GM18951 (cell line): ENCODE measurements around the gene SLX4IP.

Experiments
- POLR2A ChIP-seq: IDR thresholded peaks from 4 replicates; pipeline ENCODE4 v1.6.1; 2011; ENCODE audit warnings: mild to moderate bottlenecking; ENCODE audit not compliant: insufficient read length, insufficient read depth; ENCODE audit errors: extremely low read depth
- in situ Hi-C: fragments of 300-500 bp; cut with MboI; formaldehyde crosslinking; loops from one replicate; pipeline ENCODE4 v1.12.0; 2022; ENCODE audit warnings: low sequenced_read_pairs, mixed read lengths, inconsistent platforms; ENCODE audit not compliant: unreplicated experiment

The SLX4IP gene

DNA sequence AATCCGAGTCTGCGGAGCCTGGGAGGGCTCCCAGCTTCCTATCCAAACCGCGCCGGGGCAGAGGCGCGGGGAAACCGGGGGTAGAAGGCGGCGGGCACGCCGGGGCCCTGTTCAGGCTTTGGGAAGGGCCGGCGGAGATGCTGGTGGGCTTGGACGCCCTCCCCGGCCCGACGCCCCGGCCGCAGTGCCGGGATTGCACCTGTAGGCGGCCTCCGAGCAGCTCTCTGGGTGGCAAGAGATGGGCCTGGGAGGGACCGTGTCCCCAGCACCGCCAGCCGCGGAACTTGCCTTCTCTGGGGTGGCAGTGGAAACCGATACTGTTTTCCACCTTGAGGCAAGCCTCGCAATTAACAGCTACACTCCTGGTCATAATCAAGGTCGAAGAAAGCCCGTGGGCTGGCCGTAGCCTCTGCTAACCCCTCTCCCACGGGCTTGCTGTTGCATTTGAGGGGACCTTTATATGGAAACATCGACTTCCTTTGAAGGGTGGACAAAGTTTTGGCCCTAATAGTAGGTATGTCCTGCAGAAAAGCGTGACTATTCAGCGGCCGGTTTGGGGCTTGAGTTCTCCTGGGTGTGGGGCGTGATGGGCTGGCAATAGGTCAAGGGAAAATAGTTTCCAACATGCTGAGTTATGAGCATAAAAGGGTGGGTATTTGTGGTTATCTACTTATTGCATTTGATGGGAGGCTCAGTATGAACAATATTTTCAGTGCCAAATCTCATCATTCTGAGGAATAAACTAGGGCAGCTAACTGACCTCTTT, 239.8 kb downstream of the SLX4IP start:
- no peak for TF ChIP-seq POLR2A
- in situ Hi-C loops = loop anchor here (25.0 kb wide), 1 partner anchor 862 kb away; no protein-coding TSS in a partner anchor

DNA sequence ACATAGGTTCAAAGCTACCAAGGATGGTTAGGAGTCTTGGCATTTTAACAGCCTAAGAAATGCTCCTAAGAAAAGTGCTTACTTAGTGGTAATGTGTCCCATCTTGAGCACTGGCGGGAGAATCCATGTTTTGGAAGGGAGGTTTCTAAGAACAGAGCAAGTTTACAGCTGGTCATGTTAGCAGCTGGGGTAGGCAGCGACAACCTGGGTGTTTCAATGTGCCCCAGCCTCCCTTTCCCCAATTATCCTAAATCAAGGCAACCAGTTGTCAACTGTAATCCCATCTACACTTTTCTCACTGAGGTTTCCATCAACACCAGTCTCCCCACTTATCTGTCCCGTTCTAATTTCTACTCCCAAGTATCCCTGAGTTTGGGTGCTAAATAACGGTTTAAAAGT, 240.3 kb downstream of the SLX4IP start:
- in situ Hi-C loops = loop anchor here (25.0 kb wide), 1 partner anchor 862 kb away; no protein-coding TSS in a partner anchor
- TF ChIP-seq POLR2A = no peak

DNA sequence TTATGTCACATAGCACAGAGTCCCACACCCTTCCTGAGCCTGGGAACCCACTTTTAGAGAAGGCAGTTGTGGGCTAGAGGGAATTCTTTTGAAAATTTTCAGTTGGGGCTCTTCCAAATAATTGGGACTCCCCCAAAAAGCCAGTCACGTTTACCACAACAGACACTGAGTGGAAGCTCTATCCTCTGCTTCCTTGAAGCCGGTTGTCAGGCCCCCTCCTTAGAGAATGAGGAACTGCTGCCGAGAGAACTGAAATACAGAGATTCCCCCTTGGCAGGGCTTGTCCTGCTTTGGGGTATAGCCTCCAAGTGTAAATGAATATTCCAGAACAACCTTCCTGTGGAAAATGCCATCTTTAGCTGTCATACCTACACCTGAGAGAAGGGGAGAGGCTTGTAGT, 241.4 kb downstream of the SLX4IP start:
- TF ChIP-seq POLR2A = no peak
- in situ Hi-C loops = loop anchor here (25.0 kb wide), 1 partner anchor 861 kb away; no protein-coding TSS in a partner anchor
